Mesenchymal stem cell (in vitro differentiated cells and primary cell): Measurements from ENCODE around the gene PDHA1.

Experiments
- DNase-seq: peaks from one replicate; pipeline ENCODE4 v3.0.0-alpha.2; 2013
- H2AFZ ChIP-seq: one replicate; pipeline ENCODE4 v1.6.1; 2013; ENCODE audit warnings: low read depth, mild to moderate bottlenecking, control low read depth, inconsistent platforms, low read length, moderate library complexity
- H2AK5ac ChIP-seq: 2 replicates; pipeline ENCODE4 v1.6.1; 2013; ENCODE audit warnings: low read length, moderate library complexity, mild to moderate bottlenecking, inconsistent platforms; ENCODE audit not compliant: severe bottlenecking
- H2BK120ac ChIP-seq: one replicate; pipeline ENCODE4 v1.6.1; 2013; ENCODE audit warnings: low read depth, mild to moderate bottlenecking, inconsistent platforms, low read length, moderate library complexity
- H2BK12ac ChIP-seq, 2 experiments: one replicate each; pipeline ENCODE4 v1.6.1; 2013; ENCODE audit warnings: inconsistent platforms in 2 of 2, low read length in 2 of 2, mild to moderate bottlenecking in 2 of 2, moderate library complexity in 2 of 2, control low read depth in 1 of 2
- H2BK15ac ChIP-seq: one replicate; pipeline ENCODE4 v1.6.1; 2013; ENCODE audit warnings: mild to moderate bottlenecking, low read depth, inconsistent platforms; ENCODE audit not compliant: poor library complexity, severe bottlenecking
- H2BK5ac ChIP-seq: 2 replicates; pipeline ENCODE4 v1.6.1; 2013; ENCODE audit warnings: low read depth, mild to moderate bottlenecking, low read length, control low read depth, inconsistent platforms; ENCODE audit not compliant: poor library complexity, severe bottlenecking
- H3K14ac ChIP-seq, 2 experiments: one replicate each; pipeline ENCODE4 v1.6.1; 2013; ENCODE audit warnings: inconsistent platforms in 2 of 2, low read length in 2 of 2, control low read depth in 1 of 2, mild to moderate bottlenecking in 1 of 2, moderate library complexity in 1 of 2
- H3K18ac ChIP-seq, 2 experiments: one replicate each; pipeline ENCODE4 v1.6.1; 2013; ENCODE audit warnings: inconsistent platforms in 2 of 2, low read length in 2 of 2, control low read depth in 1 of 2, low read depth in 1 of 2, mild to moderate bottlenecking in 1 of 2
- H3K23ac ChIP-seq, 2 experiments: one replicate each; pipeline ENCODE4 v1.6.1; 2013; ENCODE audit warnings: inconsistent platforms in 2 of 2, low read length in 2 of 2, mild to moderate bottlenecking in 2 of 2, moderate library complexity in 2 of 2, control low read depth in 1 of 2
- H3K27ac ChIP-seq: 2 replicates; pipeline ENCODE4 v1.5.1; 2013; ENCODE audit warnings: mild to moderate bottlenecking, moderate library complexity, low read length, control low read depth, inconsistent platforms; ENCODE audit not compliant: poor library complexity, severe bottlenecking
- H3K27me3 ChIP-seq, 2 experiments: 2 replicates each; pipeline versions ENCODE4 v1.6.1 to v1.7.0; 2013; ENCODE audit warnings: low read length in 2 of 2, mild to moderate bottlenecking in 2 of 2, moderate library complexity in 2 of 2, control low read depth in 1 of 2, inconsistent platforms in 1 of 2; ENCODE audit not compliant: control insufficient read depth in 1 of 2, insufficient read depth in 1 of 2
- H3K36me3 ChIP-seq, 2 experiments: 2 replicates each; pipeline versions ENCODE4 v1.6.1 to v1.7.0; 2013; ENCODE audit warnings: low read length in 2 of 2, control low read depth in 1 of 2, inconsistent platforms in 1 of 2, low read depth in 1 of 2, mild to moderate bottlenecking in 1 of 2; ENCODE audit not compliant: insufficient read depth in 2 of 2, control insufficient read depth in 1 of 2
- H3K4ac ChIP-seq, 2 experiments: one replicate each; pipeline ENCODE4 v1.6.1; 2013; ENCODE audit warnings: inconsistent platforms in 2 of 2, low read length in 2 of 2, mild to moderate bottlenecking in 2 of 2, moderate library complexity in 2 of 2, control low read depth in 1 of 2, low read depth in 1 of 2
- H3K4me1 ChIP-seq: 2 replicates; pipeline ENCODE4 v1.6.1; 2013; ENCODE audit warnings: low read depth, low read length, control low read depth; ENCODE audit not compliant: control insufficient read depth, insufficient read depth
- H3K4me2 ChIP-seq: 2 replicates; pipeline ENCODE4 v1.6.1; 2013; ENCODE audit warnings: low read length, mild to moderate bottlenecking, inconsistent platforms; ENCODE audit not compliant: poor library complexity, severe bottlenecking
- H3K4me3 ChIP-seq, 2 experiments: 2 replicates each; pipeline versions ENCODE4 v1.5.1 to v1.7.0; 2013; ENCODE audit warnings: low read length in 2 of 2, mild to moderate bottlenecking in 2 of 2, control low read depth in 1 of 2, low read depth in 1 of 2; ENCODE audit not compliant: insufficient read depth in 1 of 2
- H3K79me1 ChIP-seq: replicated peaks from 2 replicates; pipeline ENCODE4 v1.6.1; 2013; ENCODE audit warnings: mild to moderate bottlenecking, control low read depth, low read length, inconsistent platforms; ENCODE audit not compliant: poor library complexity, severe bottlenecking
- H3K9ac ChIP-seq: 2 replicates; pipeline ENCODE4 v1.7.0; 2013; ENCODE audit warnings: mild to moderate bottlenecking, low read length, moderate library complexity
- H3K9me3 ChIP-seq: 2 replicates; pipeline ENCODE4 v1.7.0; 2013; ENCODE audit warnings: mild to moderate bottlenecking, low read length; ENCODE audit not compliant: control insufficient read depth
- H4K8ac ChIP-seq: one replicate; pipeline ENCODE4 v1.6.1; 2013; ENCODE audit warnings: inconsistent platforms, mild to moderate bottlenecking, low read length, moderate library complexity
- H4K91ac ChIP-seq: one replicate; pipeline ENCODE4 v1.6.1; 2013; ENCODE audit warnings: mild to moderate bottlenecking, low read length, inconsistent platforms
- WGBS: methylation state at CpG from one replicate; pipeline ENCODE4 v1.1.7; 2013; ENCODE audit warnings: mixed read lengths; 5-methylcytosine and 5-hydroxymethylcytosine counted together

The PDHA1 gene

DNA sequence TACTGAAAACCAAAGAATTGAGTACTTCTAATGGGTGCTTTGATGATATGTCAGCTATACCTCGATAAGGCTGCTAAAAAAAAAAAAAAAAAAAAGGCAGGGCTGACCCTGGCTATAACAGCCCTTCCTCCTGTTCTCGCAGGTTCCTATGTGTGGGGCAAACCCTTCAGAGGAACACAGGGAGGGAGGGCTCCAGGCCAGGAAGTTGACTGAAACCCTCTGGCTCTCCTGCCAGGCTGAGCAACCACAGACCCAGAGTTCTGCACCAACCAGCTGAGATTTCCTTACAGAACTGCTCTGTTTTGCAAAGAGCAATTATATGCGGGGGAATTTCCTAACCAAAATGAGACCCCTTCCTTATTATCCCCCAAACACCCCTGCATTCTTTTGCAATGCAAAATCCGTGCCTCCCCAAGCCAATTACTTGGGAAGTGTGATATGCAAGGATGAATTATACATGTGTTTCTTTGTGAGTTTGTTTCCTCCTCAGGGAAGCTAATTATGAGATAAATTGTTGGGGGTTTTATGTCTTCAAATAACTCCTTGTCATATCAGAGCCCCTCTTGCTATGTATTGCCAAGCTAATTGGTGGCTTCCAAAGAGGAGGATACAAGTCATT lies 45.6 kb downstream of the PDHA1 start:
- Histone ChIP-seq H3K23ac (no peak overlapping the region), H3K14ac (no peak overlapping the region), H3K4me1 (no peaks in the 10 kb centered on the region), H4K8ac (no peak overlapping the region), H3K79me1 (no peaks in the 10 kb centered on the region), H3K9ac (no peak overlapping the region), H2BK12ac (no peak overlapping the region), H2AK5ac (no peak overlapping the region), H3K9me3 (peaks cover 6% of the 10 kb centered on the region), H3K4ac (no peak overlapping the region), H2AFZ (no peak overlapping the region), H3K4me2 (no peak overlapping the region), H2BK15ac (no peak overlapping the region), H3K27ac (no peak overlapping the region), H4K91ac (no peak overlapping the region), H2BK120ac (no peak overlapping the region), H3K18ac (no peak overlapping the region), H2BK5ac (no peak overlapping the region), H3K36me3 (no peaks in the 10 kb centered on the region), H3K4me3 (no peak overlapping the region), H3K27me3 (peaks cover 0 to 24% of the 10 kb centered on the region in 2 experiments)
- DNase-seq: no peak
- WGBS: 35% methylated on average over 2 of the region's 4 CpGs

DNA sequence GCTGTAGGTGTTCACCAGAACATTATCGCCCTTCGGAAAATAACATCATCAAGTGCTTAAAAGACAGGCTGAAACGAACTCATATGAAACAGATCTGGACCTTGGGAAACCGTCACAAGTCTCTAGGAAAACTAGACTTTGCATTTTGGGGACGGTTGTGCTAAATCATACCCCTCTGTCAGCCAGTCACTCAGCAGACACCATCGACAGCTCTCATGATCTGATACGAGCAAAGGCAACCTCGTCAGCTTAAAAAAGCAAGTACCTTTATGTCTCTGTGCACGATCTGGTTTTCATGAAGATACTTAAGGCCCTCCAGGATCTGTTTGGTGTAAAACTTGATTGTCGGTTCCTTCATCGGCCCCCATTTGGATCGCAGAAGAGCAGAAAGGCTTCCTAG lies 48.4 kb downstream of the PDHA1 start:
- no peak overlapping the region for H4K91ac ChIP-seq
- DNase-seq: no peak

DNA sequence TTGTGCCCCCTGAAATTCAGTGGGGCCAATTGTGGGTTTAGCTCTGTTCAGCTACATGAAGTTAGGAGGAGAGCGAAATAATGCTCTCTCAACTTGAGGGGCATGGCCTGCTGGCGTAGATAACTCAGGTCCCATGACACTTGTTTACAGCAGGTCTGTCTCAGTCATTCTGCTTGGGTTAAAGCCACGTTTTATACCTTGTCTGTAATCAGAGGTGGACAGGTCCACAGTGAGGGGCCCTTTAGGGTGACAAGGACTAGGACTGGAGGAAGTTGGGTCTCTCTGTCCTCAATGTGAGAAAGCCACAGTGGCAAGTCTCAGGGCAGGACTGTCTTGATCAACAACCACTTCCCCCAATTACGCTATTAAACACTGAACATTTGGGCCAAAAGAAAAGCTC lies 49.0 kb downstream of the PDHA1 start:
- Histone ChIP-seq H3K14ac (no peak overlapping the region), H3K4ac (no peak overlapping the region), H2AFZ (no peak overlapping the region), H2BK15ac (no peak overlapping the region), H3K36me3 (no peaks in the 10 kb centered on the region), H2BK120ac (no peak overlapping the region), H2BK12ac (no peak overlapping the region), H4K91ac (no peak overlapping the region), H3K23ac (no peak overlapping the region), H3K4me1 (no peaks in the 10 kb centered on the region), H3K79me1 (no peaks in the 10 kb centered on the region), H3K9me3 (no peaks in the 10 kb centered on the region), H2AK5ac (no peak overlapping the region), H4K8ac (no peak overlapping the region), H2BK5ac (no peak overlapping the region), H3K4me3 (no peak overlapping the region), H3K4me2 (no peak overlapping the region), H3K27ac (no peak overlapping the region), H3K9ac (no peak overlapping the region), H3K18ac (no peak overlapping the region), H3K27me3 (peaks cover 0 to 20% of the 10 kb centered on the region in 2 experiments)
- no peak for DNase-seq
- 71% methylated on average over 4 of the region's 4 CpGs for WGBS

More for the DNA sequence above, 48.4 kb downstream of the PDHA1 start:
- H3K9ac ChIP-seq: no peak overlapping the region
- no peak overlapping the region for H3K4ac ChIP-seq
- H3K4me1 ChIP-seq: no peaks in the 10 kb centered on the region
- no peaks in the 10 kb centered on the region for H3K36me3 ChIP-seq
- no peak overlapping the region for H3K14ac ChIP-seq
- H2AFZ ChIP-seq: no peak overlapping the region
- no peak overlapping the region for H2BK15ac ChIP-seq
- H3K23ac ChIP-seq: no peak overlapping the region
- H3K4me3 ChIP-seq: no peak overlapping the region
- no peak overlapping the region for H2BK12ac ChIP-seq
- H3K4me2 ChIP-seq: no peak overlapping the region
- WGBS: 83% methylated on average over 11 of the region's 12 CpGs
- H3K27ac ChIP-seq: no peak overlapping the region
- H2BK120ac ChIP-seq: no peak overlapping the region
- no peak overlapping the region for H3K18ac ChIP-seq
- no peaks in the 10 kb centered on the region for H3K79me1 ChIP-seq
- H2BK5ac ChIP-seq: no peak overlapping the region
- peaks cover 0 to 22% of the 10 kb centered on the region in 2 experiments for H3K27me3 ChIP-seq
- H2AK5ac ChIP-seq: no peak overlapping the region
- no peak overlapping the region for H4K8ac ChIP-seq
- no peaks in the 10 kb centered on the region for H3K9me3 ChIP-seq

DNA sequence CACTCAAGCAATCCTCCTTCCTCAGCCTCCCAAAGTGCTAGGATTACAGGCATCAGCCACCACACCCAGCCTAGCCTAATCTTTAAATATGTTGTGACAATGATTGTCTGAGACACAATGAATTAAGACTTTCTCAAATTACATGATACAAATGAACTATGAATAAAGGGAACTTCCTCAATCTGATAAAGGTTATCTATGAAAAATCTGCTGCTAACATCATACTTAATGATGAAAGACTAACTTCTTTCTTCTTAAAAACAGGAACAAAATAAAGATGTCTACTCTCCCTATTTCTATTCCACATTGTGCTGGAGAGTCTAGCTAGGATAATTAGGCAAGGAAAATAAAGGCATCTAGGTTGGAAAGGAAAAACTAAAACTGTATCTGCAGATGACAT lies 60.0 kb downstream of the PDHA1 start:
- H3K4me1 ChIP-seq: no peaks in the 10 kb centered on the region

More for the DNA sequence above, 60.0 kb downstream of the PDHA1 start:
- Histone ChIP-seq H2BK15ac (no peak overlapping the region), H2AFZ (no peak overlapping the region), H3K36me3 (no peaks in the 10 kb centered on the region), H3K27me3 (no peaks in the 10 kb centered on the region), H3K27ac (no peak overlapping the region), H3K4me3 (no peak overlapping the region), H3K9ac (no peak overlapping the region), H2BK12ac (no peak overlapping the region), H2AK5ac (no peak overlapping the region), H3K4ac (no peak overlapping the region), H4K91ac (no peak overlapping the region), H3K18ac (no peak overlapping the region), H3K23ac (no peak overlapping the region), H4K8ac (no peak overlapping the region), H2BK5ac (no peak overlapping the region), H3K79me1 (no peaks in the 10 kb centered on the region), H3K4me2 (no peak overlapping the region), H3K14ac (no peak overlapping the region), H3K9me3 (no peaks in the 10 kb centered on the region), H2BK120ac (no peak overlapping the region)
- no peak for DNase-seq
